Ectodermal cell (in vitro differentiated cells): ENCODE data around the gene C1QTNF8.
"Not testable (repeated sequence)": the region's sequence is repeated elsewhere in the genome, so short reads cannot be mapped to it uniquely, and the experiment has no call there.

Experiments used
- H3K27ac ChIP-seq: 2 replicates; pipeline ENCODE4 v1.7.0; 2013; ENCODE audit warnings: mild to moderate bottlenecking, low read depth, low read length; ENCODE audit not compliant: insufficient read depth, poor library complexity, severe bottlenecking
- H3K27me3 ChIP-seq: 2 replicates; pipeline ENCODE4 v1.7.0; 2013; ENCODE audit warnings: mild to moderate bottlenecking, low read length; ENCODE audit not compliant: insufficient read depth, control insufficient read depth, poor library complexity, severe bottlenecking
- H3K36me3 ChIP-seq: one replicate; pipeline ENCODE4 v1.7.0; 2013; ENCODE audit warnings: low read length; ENCODE audit not compliant: control insufficient read depth, insufficient read depth
- H3K4me1 ChIP-seq: one replicate; pipeline ENCODE4 v1.7.0; 2013; ENCODE audit warnings: low read length; ENCODE audit not compliant: control insufficient read depth, insufficient read depth
- H3K4me3 ChIP-seq: 2 replicates; pipeline ENCODE4 v1.7.0; 2013; ENCODE audit warnings: low read depth, low read length, control low read depth; ENCODE audit not compliant: insufficient read depth
- H3K9me3 ChIP-seq: 2 replicates; pipeline ENCODE4 v1.7.0; 2013; ENCODE audit warnings: mild to moderate bottlenecking, low read length, moderate library complexity; ENCODE audit not compliant: control insufficient read depth
- WGBS, 2 experiments: methylation state at CpG; one replicate each; pipeline ENCODE4 v1.1.7; 2013; ENCODE audit warnings: missing lambda C conversion rate in 2 of 2; 5-methylcytosine and 5-hydroxymethylcytosine counted together

C1QTNF8 gene

DNA sequence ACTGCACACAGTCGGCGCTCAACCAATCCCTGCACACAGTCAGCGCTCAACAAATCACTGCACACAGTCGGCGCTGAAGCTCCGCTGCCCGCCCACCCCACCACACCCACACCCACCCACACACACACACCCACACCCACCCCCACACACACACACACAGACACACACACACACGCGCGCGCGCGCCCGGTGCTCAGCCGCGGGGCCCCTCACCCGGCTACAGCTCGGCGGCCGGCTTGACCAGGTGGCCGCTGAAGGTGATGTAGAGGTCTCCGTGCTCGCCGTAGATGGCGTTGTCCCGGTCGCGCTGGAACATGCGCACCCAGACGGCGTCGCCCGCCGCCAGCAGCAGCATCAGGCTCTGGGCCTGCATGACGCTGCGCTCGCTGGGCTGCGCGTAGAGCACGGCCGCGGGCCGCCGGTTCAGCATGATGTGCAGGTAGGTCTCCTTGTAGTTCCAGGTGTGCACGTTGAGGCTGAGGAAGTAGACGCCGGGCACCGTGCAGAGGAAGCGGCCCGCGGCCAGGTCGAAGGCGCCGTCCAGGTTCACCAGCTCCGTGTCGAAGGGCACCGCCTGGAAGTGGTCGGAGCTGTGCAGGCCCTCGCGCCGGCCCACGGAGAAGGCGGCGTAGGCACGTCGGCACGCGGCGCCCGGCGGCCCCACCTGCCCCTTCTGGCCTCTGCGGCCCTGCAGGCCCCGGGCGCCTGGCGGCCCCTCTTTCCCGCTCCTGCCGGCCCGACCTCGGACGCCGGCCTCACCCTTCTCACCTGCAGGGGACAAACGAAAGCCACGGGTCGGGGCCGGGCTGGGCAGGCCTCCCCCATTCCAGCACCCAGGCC is 2.5 kb downstream of the C1QTNF8 start:
- Histone ChIP-seq H3K36me3 (no peaks in the 10 kb centered on the region), H3K4me1 (peaks cover 35% of the 10 kb centered on the region), H3K27ac (peak overlapping the region; percentile 50), H3K4me3 (no peak overlapping the region), H3K27me3 (no peaks in the 10 kb centered on the region), H3K9me3 (no peaks in the 10 kb centered on the region)
- 87% methylated on average over 84 to 85 of the region's 85 CpGs for WGBS, 2 experiments

DNA sequence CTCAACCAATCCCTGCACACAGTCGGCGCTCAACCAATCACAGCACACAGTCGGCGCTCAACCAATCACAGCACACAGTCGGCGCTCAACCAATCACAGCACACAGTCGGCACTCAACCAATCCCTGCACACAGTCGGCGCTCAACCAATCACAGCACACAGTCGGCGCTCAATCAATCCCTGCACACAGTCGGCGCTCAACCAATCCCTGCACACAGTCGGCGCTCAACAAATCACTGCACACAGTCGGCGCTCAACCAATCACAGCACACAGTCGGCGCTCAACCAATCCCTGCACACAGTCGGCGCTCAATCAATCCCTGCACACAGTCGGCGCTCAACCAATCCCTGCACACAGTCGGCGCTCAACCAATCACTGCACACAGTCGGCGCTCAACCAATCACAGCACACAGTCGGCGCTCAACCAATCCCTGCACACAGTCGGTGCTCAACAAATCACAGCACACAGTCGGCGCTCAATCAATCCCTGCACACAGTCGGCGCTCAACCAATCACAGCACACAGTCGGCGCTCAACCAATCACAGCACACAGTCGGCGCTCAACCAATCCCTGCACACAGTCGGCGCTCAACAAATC is 3.3 kb downstream of the C1QTNF8 start:
- 95 to 98% methylated on average over 23 of the region's 40 CpGs for WGBS, 2 experiments
- not testable (repeated sequence) for H3K9me3 ChIP-seq, H3K27ac ChIP-seq, H3K27me3 ChIP-seq, H3K4me3 ChIP-seq, H3K36me3 ChIP-seq
- peaks cover 28% of the 10 kb centered on the region for H3K4me1 ChIP-seq

DNA sequence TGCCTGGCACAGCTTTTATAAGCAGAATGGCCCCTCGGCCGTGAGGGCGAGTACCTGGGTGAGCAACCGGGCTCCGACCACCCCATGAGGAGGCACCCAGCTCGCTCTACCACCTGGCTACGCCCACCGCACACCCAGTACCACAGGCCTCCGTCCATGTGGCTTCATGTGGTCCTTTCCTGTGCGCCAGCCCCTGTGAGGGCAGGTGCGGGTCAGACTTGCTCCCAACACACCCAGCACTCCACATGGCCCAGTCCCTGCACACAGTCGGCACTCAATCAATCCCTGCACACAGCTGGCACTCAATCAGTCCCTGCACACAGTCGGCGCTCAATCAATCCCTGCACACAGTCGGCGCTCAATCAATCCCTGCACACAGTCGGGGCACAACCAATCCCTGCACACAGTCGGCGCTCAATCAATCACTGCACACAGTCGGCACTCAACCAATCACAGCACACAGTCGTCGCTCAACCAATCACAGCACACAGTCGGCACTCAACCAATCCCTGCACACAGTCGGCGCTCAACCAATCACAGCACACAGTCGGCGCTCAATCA is 4.0 kb downstream of the C1QTNF8 start:
- Histone ChIP-seq H3K36me3 (no peaks in the 10 kb centered on the region), H3K9me3 (no peaks in the 10 kb centered on the region), H3K27me3 (no peaks in the 10 kb centered on the region), H3K4me1 (peaks cover 25% of the 10 kb centered on the region), H3K4me3 (no peak overlapping the region), H3K27ac (no peak overlapping the region)
- WGBS, 2 experiments = 92 to 97% methylated on average over 23 to 24 of the region's 27 CpGs

DNA sequence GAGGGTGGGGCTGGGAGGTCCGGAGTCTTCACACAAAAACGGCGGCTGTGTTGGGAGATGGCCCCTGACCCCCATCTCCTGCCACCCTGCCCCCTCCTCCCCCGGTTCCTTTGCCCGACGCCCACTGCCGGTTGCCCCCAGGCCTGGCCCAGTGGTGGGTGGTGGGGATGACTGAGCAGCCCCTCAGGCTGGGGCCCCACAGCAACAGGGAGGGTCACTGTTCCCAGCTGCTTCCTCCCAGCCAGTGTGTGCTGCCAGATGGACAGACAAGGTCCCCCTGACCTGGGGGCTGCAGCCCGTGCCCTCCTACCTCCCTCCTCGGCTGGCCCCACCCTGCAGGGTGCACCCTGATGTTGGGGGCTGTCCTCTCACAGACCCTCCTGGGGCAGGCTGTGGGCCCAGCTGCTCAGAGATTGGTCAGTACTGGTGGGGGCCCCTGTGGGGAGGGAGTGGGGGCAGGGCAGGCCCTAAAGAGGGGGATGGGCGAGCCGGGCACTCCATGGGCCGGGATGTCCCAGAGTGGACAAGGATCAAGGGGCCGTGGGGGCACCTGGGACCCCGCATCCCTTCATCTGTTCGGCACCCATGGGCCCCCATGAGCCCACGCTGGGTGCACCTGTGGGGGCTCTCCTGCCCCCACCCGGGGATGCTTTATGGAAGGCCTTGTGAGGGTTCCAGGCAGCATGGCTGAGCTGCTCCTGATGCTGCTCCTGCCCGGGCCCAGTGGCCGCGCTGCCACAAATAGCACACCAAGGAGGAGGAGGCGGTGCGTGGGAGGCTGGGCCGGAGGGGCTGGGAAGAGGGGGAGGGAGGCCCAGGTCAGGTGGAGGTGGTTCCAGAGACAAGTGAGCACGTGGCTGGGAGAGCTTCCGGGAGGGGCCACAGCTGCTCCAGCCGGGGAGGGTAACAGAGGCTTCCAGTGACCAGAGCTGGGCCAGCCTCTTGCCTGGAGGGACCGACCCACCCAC is 5.1 kb downstream of the C1QTNF8 start:
- Histone ChIP-seq H3K27me3 (no peaks in the 10 kb centered on the region), H3K36me3 (no peaks in the 10 kb centered on the region), H3K27ac (no peak overlapping the region), H3K4me1 (peaks cover 20% of the 10 kb centered on the region), H3K9me3 (no peaks in the 10 kb centered on the region), H3K4me3 (no peak overlapping the region)
- 77 to 79% methylated on average over 27 of the region's 27 CpGs for WGBS, 2 experiments

DNA sequence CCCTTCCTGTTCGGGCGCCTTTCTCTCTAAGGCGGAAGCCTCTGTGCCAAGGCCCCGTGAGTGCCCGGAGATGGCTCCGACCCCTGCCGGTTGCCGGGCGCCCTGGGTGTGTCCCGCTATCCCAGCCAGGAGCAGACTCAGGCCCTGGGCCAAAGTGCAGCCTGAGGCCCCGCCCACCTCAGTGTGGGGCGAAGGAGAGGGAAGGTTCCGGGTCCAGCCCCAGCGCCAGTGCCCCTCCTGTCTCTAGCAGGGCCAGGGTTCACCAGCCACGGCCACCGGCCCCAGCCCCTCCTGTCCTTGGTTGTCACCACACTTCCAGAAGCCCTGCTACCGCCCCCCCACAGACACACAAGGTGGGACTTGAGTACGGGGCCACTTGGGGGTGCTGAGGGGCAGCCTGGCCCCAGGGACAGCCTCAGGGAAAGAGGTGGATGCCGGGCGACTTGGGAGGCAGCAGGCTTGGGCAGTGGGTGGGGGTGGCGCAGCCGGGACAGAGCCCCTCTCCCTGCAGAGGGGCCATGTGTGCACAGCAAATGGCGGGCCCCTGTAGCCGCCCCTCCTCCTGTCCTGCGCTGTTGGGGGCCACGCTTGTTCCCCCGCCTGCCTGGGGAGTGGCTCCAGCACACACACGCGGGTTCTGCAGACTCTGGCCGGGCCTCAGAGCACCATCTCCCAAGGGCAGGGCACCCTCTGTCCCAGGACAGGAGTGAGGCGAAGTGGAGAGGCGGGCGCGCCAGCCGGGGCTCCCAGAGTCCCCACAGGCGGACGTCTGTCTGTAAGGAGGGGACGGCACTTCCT is 6.0 kb downstream of the C1QTNF8 start:
- Histone ChIP-seq H3K9me3 (no peaks in the 10 kb centered on the region), H3K27ac (no peak overlapping the region), H3K36me3 (no peaks in the 10 kb centered on the region), H3K4me1 (peaks cover 20% of the 10 kb centered on the region), H3K4me3 (no peak overlapping the region), H3K27me3 (no peaks in the 10 kb centered on the region)
- WGBS, 2 experiments = 84% methylated on average over 38 of the region's 38 CpGs

DNA sequence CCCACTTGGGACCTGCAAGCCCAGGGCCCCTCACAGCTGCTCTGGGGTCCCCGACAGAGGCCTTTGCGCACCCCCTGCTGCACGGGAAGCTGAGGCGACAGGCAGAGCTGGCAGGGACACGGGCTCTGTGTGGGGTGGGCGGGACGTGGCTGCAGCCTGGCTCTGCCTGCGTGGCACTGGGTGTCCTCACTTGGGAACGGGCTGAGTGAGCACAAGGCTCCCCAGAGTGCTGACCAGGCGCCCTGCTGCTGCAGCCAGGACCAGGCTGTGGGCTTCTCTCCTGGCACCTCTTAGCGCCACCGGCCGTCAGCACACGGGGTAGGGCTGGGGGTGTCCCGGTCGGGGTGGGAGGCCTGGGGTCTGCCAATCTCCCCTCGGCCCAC is 6.6 kb downstream of the C1QTNF8 start:
- Histone ChIP-seq H3K27me3 (no peaks in the 10 kb centered on the region), H3K9me3 (no peaks in the 10 kb centered on the region), H3K36me3 (no peaks in the 10 kb centered on the region), H3K27ac (no peak overlapping the region), H3K4me3 (no peak overlapping the region), H3K4me1 (peaks cover 20% of the 10 kb centered on the region)
- 95% methylated on average over 17 of the region's 17 CpGs for WGBS, 2 experiments

DNA sequence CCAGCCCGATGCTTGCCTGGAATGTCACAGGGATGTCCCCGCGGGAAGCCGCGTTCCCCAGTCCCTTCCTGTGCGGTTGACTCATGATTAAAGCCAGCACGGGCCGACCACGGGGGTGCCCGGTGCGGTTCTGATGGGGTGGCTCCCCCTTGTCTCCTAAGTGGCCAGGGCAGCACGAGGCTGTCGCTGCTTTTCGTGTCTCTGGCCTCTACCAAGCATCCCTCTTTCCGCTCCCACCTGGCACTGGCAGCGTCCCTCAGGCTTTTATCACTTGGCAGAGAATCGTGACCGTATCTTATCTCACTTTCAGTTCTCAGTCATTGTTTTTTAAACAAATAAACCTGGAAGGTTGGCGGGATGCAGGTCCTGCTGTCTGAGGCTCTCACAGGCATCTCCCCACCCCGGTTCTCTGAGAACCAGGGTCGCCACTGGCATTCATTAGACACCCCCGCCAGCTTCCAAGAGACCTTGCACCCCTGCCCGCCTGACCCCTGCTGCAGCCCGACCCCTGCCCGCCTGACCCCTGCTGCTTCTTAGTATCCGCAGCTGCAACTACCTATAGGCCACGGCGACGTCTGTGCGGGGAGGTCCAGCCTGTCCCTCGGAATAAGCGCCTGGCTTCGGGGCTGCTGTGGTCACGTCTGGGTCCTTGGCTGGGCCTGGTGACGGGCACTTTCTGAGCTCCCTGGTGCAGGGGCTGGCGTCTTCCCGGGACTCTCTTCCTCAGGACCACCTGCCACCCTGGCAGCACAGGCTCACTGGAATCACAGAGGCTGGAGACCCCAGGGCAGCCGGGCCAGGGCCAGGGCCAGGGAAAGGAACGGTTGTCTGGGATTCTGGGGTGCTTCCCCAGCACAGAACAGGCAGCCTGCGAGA is 7.5 kb downstream of the C1QTNF8 start:
- WGBS, 2 experiments = 83 to 88% methylated on average over 40 of the region's 40 CpGs
- peaks cover 20% of the 10 kb centered on the region for H3K4me1 ChIP-seq
- no peaks in the 10 kb centered on the region for H3K27me3 ChIP-seq

DNA sequence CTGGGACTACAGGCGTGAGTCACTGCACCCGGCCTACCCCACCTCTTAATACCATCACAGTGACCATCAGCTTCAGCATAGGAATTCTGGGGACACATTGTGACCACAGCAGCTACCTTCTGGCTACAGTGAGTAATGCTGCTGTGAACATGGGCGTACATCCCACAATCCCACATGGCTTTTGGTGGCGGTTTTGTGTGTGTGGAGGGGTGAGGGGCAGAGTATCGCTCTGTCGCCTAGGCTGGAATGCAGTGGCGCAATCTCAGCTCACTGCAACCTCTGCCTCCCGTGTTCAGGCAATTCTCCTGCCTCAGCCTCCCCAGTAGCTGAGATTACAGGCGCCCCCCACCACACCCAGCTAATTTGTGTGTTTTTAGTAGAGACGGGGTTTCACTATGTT is 9.6 kb downstream of the C1QTNF8 start:
- not testable (repeated sequence) for H3K36me3 ChIP-seq, H3K27me3 ChIP-seq, H3K4me3 ChIP-seq, H3K27ac ChIP-seq, H3K9me3 ChIP-seq
- peaks cover 20% of the 10 kb centered on the region for H3K4me1 ChIP-seq
- 92 to 96% methylated on average over 10 of the region's 10 CpGs for WGBS, 2 experiments

More for the DNA sequence above, 7.5 kb downstream of the C1QTNF8 start:
- Histone ChIP-seq H3K27ac (no peak overlapping the region), H3K4me3 (no peak overlapping the region), H3K9me3 (no peaks in the 10 kb centered on the region), H3K36me3 (no peaks in the 10 kb centered on the region)

DNA sequence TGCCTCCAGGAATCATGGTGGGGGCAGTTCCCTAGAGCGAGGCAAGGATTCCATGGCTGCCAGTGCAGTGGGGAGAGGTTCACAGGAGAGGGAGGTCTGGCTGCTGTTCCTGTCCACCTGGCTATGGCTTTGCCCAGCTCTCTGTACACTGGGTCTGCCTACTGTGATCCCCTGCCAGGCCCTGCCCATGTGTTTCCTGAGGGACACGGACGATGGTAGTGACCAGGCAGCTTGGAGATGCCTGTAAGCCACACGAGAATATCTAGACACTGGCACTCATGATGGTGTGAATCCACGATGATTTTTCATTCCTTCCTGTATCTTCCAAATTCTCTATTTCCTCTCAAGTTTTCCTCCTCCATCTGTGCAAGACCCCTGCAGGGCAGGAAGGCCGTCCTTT is 11.1 kb downstream of the C1QTNF8 start:
- peaks cover 20% of the 10 kb centered on the region for H3K4me1 ChIP-seq
- no peaks in the 10 kb centered on the region for H3K27me3 ChIP-seq
- no peaks in the 10 kb centered on the region for H3K36me3 ChIP-seq
- no peaks in the 10 kb centered on the region for H3K9me3 ChIP-seq
- H3K4me3 ChIP-seq = no peak overlapping the region
- H3K27ac ChIP-seq = no peak overlapping the region
- WGBS, 2 experiments = 92% methylated on average over 6 of the region's 6 CpGs
